ENCODE results near the gene TRIM14. TPM values are rescaled to one million over a fixed set of nuclear protein-coding genes. Genes with fewer than 3 reads are reported as not detected.
A peak's percentile ranks its signal among the peaks of the same experiment; 100 is the strongest.

The TRIM14 gene
- total and polyA plus RNA-seq, 10 of the 15 experiments (the other 5 are each of a cell fraction or from before 2014, with no cell fraction given): 8.6 to 53.3 (median 35.7) TPM

DNA sequence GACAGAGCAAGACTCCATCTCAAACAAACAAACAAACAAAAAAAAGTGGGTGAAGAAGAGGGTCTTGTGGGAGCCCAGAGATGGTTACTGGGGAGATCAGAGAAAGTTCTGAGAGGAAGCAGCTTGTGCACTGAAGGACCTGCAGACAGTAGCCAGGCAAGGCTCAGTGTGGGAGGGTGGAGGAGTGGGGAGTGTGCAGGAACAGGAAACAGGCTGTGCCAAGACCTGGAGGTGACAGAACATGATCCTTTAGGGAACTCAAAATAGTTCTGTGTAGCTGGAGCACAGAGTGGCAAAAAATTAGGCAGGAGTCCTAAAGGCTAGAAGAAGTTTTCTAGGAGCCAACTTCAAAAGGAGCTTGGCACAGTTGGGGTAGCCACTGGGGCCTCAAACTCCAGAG is 81.7 kb downstream of the TRIM14 start:
- no TSS peak for BruUV-seq (replicated peaks)
- no peak overlapping the region for H3K27ac ChIP-seq (ENCODE audit: control insufficient read depth, insufficient read depth)
- ChIA-PET CTCF (interaction anchor here (1.1 to 2.0 kb wide), 6 partner anchors 8 to 114 kb away, joined by 3 to 12 read pairs (median 3); partner anchors contain the start of gene TRMO), SMC1A (ENCODE audit: uncharacterized antibody, unreplicated experiment) (interaction anchor here (0.8 to 2.0 kb wide), 7 partner anchors 8 to 226 kb away, joined by 3 to 7 read pairs (median 4); no protein-coding TSS in a partner anchor), RAD21 (ENCODE audit: unreplicated experiment) (interaction anchor here (1.0 to 1.3 kb wide), 4 partner anchors 20 to 64 kb away, joined by 3 to 5 read pairs (median 4); no protein-coding TSS in a partner anchor), POLR2A (interaction anchor here (0.7 to 1.5 kb wide), 5 partner anchors 9 to 222 kb away, joined by 3 to 6 read pairs (median 4); partner anchors contain the start of genes NANS and TBC1D2)
- H3K9ac ChIP-seq (ENCODE audit: control insufficient read depth, insufficient read depth, low read length): no peak overlapping the region
- H3K27me3 ChIP-seq (replicated peaks in 1 of 2; ENCODE audit: control insufficient read depth in 2 of 2, insufficient read depth in 2 of 2, low read length in 1 of 2): no peaks in the 10 kb centered on the region
- ATAC-seq (no peak), FAIRE-seq (no peak), DNase-seq (ENCODE audit: low read depth, low spot score) (no peak)
- H3K36me3 ChIP-seq (ENCODE audit: control insufficient read depth in 2 of 2, insufficient read depth in 2 of 2, low read length in 1 of 2): no peaks in the 10 kb centered on the region
- in situ Hi-C loops (cut with MboI) (no loop called here), intact Hi-C loops (cut with micrococcal nuclease; ENCODE audit: unreplicated experiment) (loop anchor here (5.0 kb wide), 1 partner anchor 65 kb away; no protein-coding TSS in a partner anchor)
- TF ChIP-seq IRF4 (IDR thresholded peaks at IDR 0.05; ENCODE audit: low read depth, low read length) (no peak), ATF7 (IDR thresholded peaks at IDR 0.05; ENCODE audit: low read depth) (no peak), CBX5 (IDR thresholded peaks at IDR 0.05; ENCODE audit: low read depth) (no peak)
- H3K4me3 ChIP-seq: no peak overlapping the region
- H3K4me2 ChIP-seq (ENCODE audit: control insufficient read depth, insufficient read depth): no peak overlapping the region
- no peak overlapping the region for H2AFZ ChIP-seq (ENCODE audit: control insufficient read depth, low read depth, low read length)
- peaks cover 57% of the 10 kb centered on the region for H3K4me1 ChIP-seq (ENCODE audit: control insufficient read depth, insufficient read depth, low read length)
- no peaks in the 10 kb centered on the region for H3K9me3 ChIP-seq (replicated peaks; ENCODE audit: control insufficient read depth, insufficient read depth, low read length)
- H4K20me1 ChIP-seq (ENCODE audit: control insufficient read depth, insufficient read depth): no peaks in the 10 kb centered on the region
- no peaks in the 10 kb centered on the region for H3K79me2 ChIP-seq (ENCODE audit: control insufficient read depth, insufficient read depth, low read length)

DNA sequence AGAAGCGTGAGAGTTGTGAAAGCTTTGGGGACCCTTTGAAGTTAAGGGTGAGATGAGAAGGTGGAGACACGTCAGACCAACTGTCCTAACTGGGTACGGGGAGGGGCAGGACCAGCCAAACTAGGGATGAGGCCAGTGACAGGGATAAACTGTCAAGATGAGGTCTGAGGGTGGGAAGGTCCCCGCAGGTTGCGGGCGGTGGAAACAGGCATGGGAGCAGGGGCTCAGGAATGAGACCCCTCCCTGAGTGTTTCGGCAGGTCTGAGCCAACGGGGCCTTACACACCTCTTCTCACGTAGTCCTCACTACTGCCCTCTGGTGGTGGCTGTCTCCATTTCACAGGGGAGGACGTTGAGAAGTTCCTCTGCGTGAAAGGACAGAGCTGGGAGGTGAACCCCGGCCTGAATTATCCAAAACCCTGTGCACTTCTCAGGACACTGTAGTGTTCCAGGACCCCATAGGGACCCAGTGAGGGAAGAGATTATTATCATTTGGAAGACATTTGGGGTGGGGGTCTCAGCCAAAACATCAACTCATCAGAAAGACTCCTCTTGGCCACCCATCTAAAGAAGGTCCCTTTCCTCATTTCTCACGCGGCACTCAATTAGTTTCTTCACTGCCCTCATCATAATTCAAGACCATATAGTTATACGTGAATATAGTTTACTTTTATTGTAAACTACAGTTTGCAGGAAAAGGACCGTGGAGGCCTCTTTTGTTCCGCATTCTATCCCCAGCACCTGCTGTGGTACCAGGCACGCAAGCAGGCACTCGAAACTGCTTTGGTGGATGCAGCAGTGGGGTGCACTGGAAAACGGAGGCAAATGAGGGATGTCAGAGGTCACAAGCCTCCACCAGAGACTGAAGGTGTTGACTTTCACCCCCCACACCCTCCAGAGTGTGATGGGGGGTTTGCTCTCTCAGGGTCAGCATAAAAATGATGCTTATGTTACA is 84.2 kb downstream of the TRIM14 start:
- peak overlapping the region; percentile 25; the same call in 1 of the 2 replicates for H3K4me3 ChIP-seq
- intact Hi-C loops (cut with micrococcal nuclease; ENCODE audit: unreplicated experiment) (loop anchor here (1.0 to 5.0 kb wide), 3 partner anchors 52 to 112 kb away; partner anchors contain the start of gene ANP32B), in situ Hi-C loops (cut with MboI) (no loop called here)
- no peaks in the 10 kb centered on the region for H3K27me3 ChIP-seq (replicated peaks in 1 of 2; ENCODE audit: control insufficient read depth in 2 of 2, insufficient read depth in 2 of 2, low read length in 1 of 2)
- H4K20me1 ChIP-seq (ENCODE audit: control insufficient read depth, insufficient read depth): no peaks in the 10 kb centered on the region
- SMC1A ChIA-PET (ENCODE audit: uncharacterized antibody, unreplicated experiment): interaction anchor here (0.6 to 2.2 kb wide), 10 partner anchors 12 to 228 kb away, joined by 3 to 7 read pairs (median 4); partner anchors contain the start of genes ANP32B, NANS and TRMO
- peak overlapping the region; percentile 49 for H3K9ac ChIP-seq (ENCODE audit: control insufficient read depth, insufficient read depth, low read length)
- H3K4me2 ChIP-seq (ENCODE audit: control insufficient read depth, insufficient read depth): peak overlapping the region; percentile 88
- POLR2A ChIA-PET: interaction anchor here (0.9 to 2.0 kb wide), 2 partner anchors 23 to 49 kb away, joined by 3 to 9 read pairs; partner anchors contain the start of gene NANS
- H3K4me1 ChIP-seq (ENCODE audit: control insufficient read depth, insufficient read depth, low read length): peaks cover 46% of the 10 kb centered on the region
- peak; percentile 74 for FAIRE-seq
- BruUV-seq (replicated peaks): no TSS peak
- H2AFZ ChIP-seq (ENCODE audit: control insufficient read depth, low read depth, low read length): peak overlapping the region; percentile 67
- no peaks in the 10 kb centered on the region for H3K79me2 ChIP-seq (ENCODE audit: control insufficient read depth, insufficient read depth, low read length)
- CTCF ChIA-PET: interaction anchor here (0.6 to 4.2 kb wide), 29 partner anchors 9 to 306 kb away, joined by 3 to 31 read pairs (median 4); partner anchors contain the start of genes ANP32B, NANS and TRMO
- peak overlapping the region; percentile 89 for H3K27ac ChIP-seq (ENCODE audit: control insufficient read depth, insufficient read depth)
- no peaks in the 10 kb centered on the region for H3K36me3 ChIP-seq (ENCODE audit: control insufficient read depth in 2 of 2, insufficient read depth in 2 of 2, low read length in 1 of 2)
- peak; percentile 61 for DNase-seq (ENCODE audit: low read depth, low spot score)
- RAD21 ChIA-PET (ENCODE audit: unreplicated experiment): interaction anchor here (0.6 to 2.6 kb wide), 9 partner anchors 11 to 112 kb away, joined by 3 to 11 read pairs (median 4); partner anchors contain the start of genes ANP32B, NANS and TRMO
- peak; percentile 84 for ATAC-seq
- 20% methylated on average over 20 of the region's 20 CpGs for WGBS (ENCODE audit: insufficient coverage, insufficient replicate concordance, low lambda C conversion rate, missing lambda C conversion rate)
- no peaks in the 10 kb centered on the region for H3K9me3 ChIP-seq (replicated peaks; ENCODE audit: control insufficient read depth, insufficient read depth, low read length)
- TF ChIP-seq ZSCAN29 (IDR thresholded peaks at IDR 0.05) (no peak), ZNF274 (IDR thresholded peaks at IDR 0.05; ENCODE audit: insufficient read depth, insufficient read length) (no peak), IKZF1 (conservative IDR thresholded peaks at IDR 0.05) (no peak), NR2C1 (IDR thresholded peaks at IDR 0.05) (peak; percentile 34; the same call in 1 of the 2 replicates), MEF2B (IDR thresholded peaks at IDR 0.05; ENCODE audit: partially characterized antibody, poor library complexity, severe bottlenecking) (no peak), YY1 (IDR thresholded peaks at IDR 0.05; ENCODE audit: low read depth, low read length) (peak; percentile 63; the same call in 1 of the 2 replicates), WRNIP1 (IDR thresholded peaks at IDR 0.05; ENCODE audit: borderline replicate concordance, low read depth, low read length) (no peak)
- TF ChIP-seq, protein P1, sequence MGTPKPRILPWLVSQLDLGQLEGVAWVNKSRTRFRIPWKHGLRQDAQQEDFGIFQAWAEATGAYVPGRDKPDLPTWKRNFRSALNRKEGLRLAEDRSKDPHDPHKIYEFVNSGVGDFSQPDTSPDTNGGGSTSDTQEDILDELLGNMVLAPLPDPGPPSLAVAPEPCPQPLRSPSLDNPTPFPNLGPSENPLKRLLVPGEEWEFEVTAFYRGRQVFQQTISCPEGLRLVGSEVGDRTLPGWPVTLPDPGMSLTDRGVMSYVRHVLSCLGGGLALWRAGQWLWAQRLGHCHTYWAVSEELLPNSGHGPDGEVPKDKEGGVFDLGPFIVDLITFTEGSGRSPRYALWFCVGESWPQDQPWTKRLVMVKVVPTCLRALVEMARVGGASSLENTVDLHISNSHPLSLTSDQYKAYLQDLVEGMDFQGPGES (IDR thresholded peaks at IDR 0.05): no peak
- TF ChIP-seq, protein P2, sequence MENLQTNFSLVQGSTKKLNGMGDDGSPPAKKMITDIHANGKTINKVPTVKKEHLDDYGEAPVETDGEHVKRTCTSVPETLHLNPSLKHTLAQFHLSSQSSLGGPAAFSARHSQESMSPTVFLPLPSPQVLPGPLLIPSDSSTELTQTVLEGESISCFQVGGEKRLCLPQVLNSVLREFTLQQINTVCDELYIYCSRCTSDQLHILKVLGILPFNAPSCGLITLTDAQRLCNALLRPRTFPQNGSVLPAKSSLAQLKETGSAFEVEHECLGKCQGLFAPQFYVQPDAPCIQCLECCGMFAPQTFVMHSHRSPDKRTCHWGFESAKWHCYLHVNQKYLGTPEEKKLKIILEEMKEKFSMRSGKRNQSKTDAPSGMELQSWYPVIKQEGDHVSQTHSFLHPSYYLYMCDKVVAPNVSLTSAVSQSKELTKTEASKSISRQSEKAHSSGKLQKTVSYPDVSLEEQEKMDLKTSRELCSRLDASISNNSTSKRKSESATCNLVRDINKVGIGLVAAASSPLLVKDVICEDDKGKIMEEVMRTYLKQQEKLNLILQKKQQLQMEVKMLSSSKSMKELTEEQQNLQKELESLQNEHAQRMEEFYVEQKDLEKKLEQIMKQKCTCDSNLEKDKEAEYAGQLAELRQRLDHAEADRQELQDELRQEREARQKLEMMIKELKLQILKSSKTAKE (IDR thresholded peaks at IDR 0.05; ENCODE audit: low read depth, poor library complexity, severe bottlenecking): no peak
